Esophagus muscularis mucosa (tissue), 4 donors: ENCODE measurements around the gene SYVN1. TPM values are rescaled to one million over a fixed set of nuclear protein-coding genes. Genes with fewer than 3 reads are reported as not detected.
A peak's percentile ranks its signal among the peaks of the same experiment; 100 is the strongest.

Experiments used
- DNase-seq: peaks from one replicate; pipeline ENCODE4 v3.0.0-alpha.2; 2017; ENCODE audit errors: extremely low spot score
- H3K27ac ChIP-seq, 4 donors: fragments of 200-600 bp; sonication (generic); replicated peaks in 1 of 4; 1 replicate in 3 of 4; 2 replicates in 1 of 4; pipeline ENCODE4 v1.5.1; 2016 to 2019; ENCODE audit warnings: mild to moderate bottlenecking in 1 of 4
- H3K27me3 ChIP-seq, 4 donors: fragments of 200-600 bp; sonication (generic); one replicate each; pipeline versions ENCODE4 v1.5.1 to v1.6.0; 2016 to 2019
- H3K36me3 ChIP-seq, 4 donors: fragments of 200-600 bp; sonication (generic); one replicate each; pipeline ENCODE4 v1.5.1; 2016 to 2019
- H3K4me1 ChIP-seq, 4 donors: fragments of 200-600 bp; sonication (generic); one replicate each; pipeline ENCODE4 v1.5.1; 2016 to 2019
- H3K4me3 ChIP-seq, 4 donors: fragments of 200-600 bp; sonication (generic); 1 replicate in 2 of 4; 2 replicates in 2 of 4; pipeline ENCODE4 v1.5.1; 2016 to 2019; ENCODE audit warnings: mild to moderate bottlenecking in 4 of 4, moderate library complexity in 1 of 4
- H3K9me3 ChIP-seq, 4 donors: fragments of 200-600 bp; sonication (generic); 1 replicate in 3 of 4; 2 replicates in 1 of 4; pipeline ENCODE4 v1.5.1; 2016 to 2019
- CTCF ChIP-seq, 3 experiments: fragments of 200-600 bp in 2 of 3; fragments of 450-650 bp in 1 of 3; sonication (generic) in 2 of 3; IDR thresholded peaks; one replicate each; pipeline ENCODE4 v1.5.1; 2017 to 2019; ENCODE audit warnings: antibody characterized with exemption in 3 of 3, mild to moderate bottlenecking in 2 of 3, moderate library complexity in 1 of 3
- EP300 ChIP-seq: sonication (generic); formaldehyde crosslinking; IDR thresholded peaks from one replicate; pipeline ENCODE4 v1.6.1; 2017; ENCODE audit warnings: antibody characterized with exemption
- POLR2A ChIP-seq: fragments of 450-650 bp; IDR thresholded peaks from one replicate; pipeline ENCODE4 v1.6.1; 2017; ENCODE audit warnings: antibody characterized with exemption, moderate library complexity, mild to moderate bottlenecking, low read depth
- POLR2AphosphoS5 ChIP-seq, 2 donors: sonication (generic); formaldehyde crosslinking; IDR thresholded peaks; one replicate each; pipeline ENCODE4 v1.6.1; 2017; ENCODE audit warnings: antibody characterized with exemption in 2 of 2
- WGBS: methylation state at CpG from one replicate; pipeline ENCODE4 v1.1.5; 2018; 5-methylcytosine and 5-hydroxymethylcytosine counted together
- intact Hi-C: fragments of 100-400 bp; cut with DNase I; formaldehyde crosslinking; loops from one replicate; pipeline ENCODE4 v1.15.1; 2023
- total RNA-seq, 4 donors: library from RNA; depleted of rRNA; stranded (reverse); fragments of >200 nt; gene quantifications; one replicate each; pipeline versions ENCODE4 v1.1.0 to v1.2.1, GENCODE V29; 2016

The SYVN1 gene
- total RNA-seq, 4 donors from 2014 or later: 24.1 to 39.5 (median 27.5) TPM

GRCh38 chr11:65100674-65101350 is 33.5 kb downstream of the SYVN1 start:
- H3K9me3 ChIP-seq: no peaks in the 10 kb centered on the region
- no peak overlapping the region for H3K4me3 ChIP-seq
- H3K27me3 ChIP-seq: no peaks in the 10 kb centered on the region
- no peak overlapping the region for H3K27ac ChIP-seq
- peaks cover 26 to 52% (median 43%) of the 10 kb centered on the region in 4 donors for H3K4me1 ChIP-seq
- no peak for DNase-seq
- intact Hi-C loops: no loop called here
- WGBS: 85% methylated on average over 6 of the region's 6 CpGs
- peaks cover 5 to 47% (median 21%) of the 10 kb centered on the region in 4 donors for H3K36me3 ChIP-seq
- TF ChIP-seq POLR2AphosphoS5 (IDR thresholded peaks at IDR 0.05): no peak
- no peak for TF ChIP-seq POLR2A
- TF ChIP-seq EP300: no peak
- no peak for TF ChIP-seq CTCF (IDR thresholded peaks at IDR 0.05)

GRCh38 chr11:65096926-65097325 is 37.4 kb downstream of the SYVN1 start:
- H3K36me3 ChIP-seq: peaks cover 0 to 27% (median 12%) of the 10 kb centered on the region in 4 donors
- no peaks in the 10 kb centered on the region for H3K27me3 ChIP-seq
- intact Hi-C loops: loop anchor here (1.0 kb wide), 1 partner anchor 13 kb away; the partner anchor contains the start of genes CDCA5 and ZFPL1
- H3K4me1 ChIP-seq: peaks cover 22 to 36% (median 28%) of the 10 kb centered on the region in 4 donors
- H3K4me3 ChIP-seq: peak overlapping the region; percentile 75 to 93 (median 88)
- peak overlapping the region; percentile 85 to 96 (median 90) for H3K27ac ChIP-seq
- no peak for DNase-seq
- no peaks in the 10 kb centered on the region for H3K9me3 ChIP-seq
- TF ChIP-seq POLR2AphosphoS5 (IDR thresholded peaks at IDR 0.05) (no peak), EP300 (no peak), CTCF (IDR thresholded peaks at IDR 0.05) (no peak), POLR2A (no peak)
- WGBS: 89% methylated on average over 2 of the region's 8 CpGs

- intact Hi-C loops: loop anchor here (1.0 kb wide), 1 partner anchor 12 kb away; the partner anchor contains the start of genes CDCA5 and ZFPL1
- Histone ChIP-seq H3K9me3 (no peaks in the 10 kb centered on the region), H3K27ac (peak within 1 kb of the TSS; percentile 85 to 96 (median 90)), H3K4me1 (peaks cover 20 to 31% (median 25%) of the 10 kb centered on the region in 4 donors), H3K27me3 (no peaks in the 10 kb centered on the region), H3K36me3 (peaks cover 0 to 27% (median 12%) of the 10 kb centered on the region in 4 donors), H3K4me3 (peak within 1 kb of the TSS; percentile 75 to 93 (median 88))
- WGBS: 0% methylated on average over 15 of the region's 52 CpGs
- DNase-seq: peak; percentile 97
- TF ChIP-seq EP300 (no peak), POLR2A (peak; percentile 52), CTCF (IDR thresholded peaks at IDR 0.05) (peak in 1 of 3 experiments; percentile 45), POLR2AphosphoS5 (IDR thresholded peaks at IDR 0.05) (peak; percentile 86 to 95)
Observed at GRCh38 chr11:65095974-65096806, 38.1 kb downstream of the SYVN1 start, which contains the start of gene VPS51. VPS51 (plus strand) TSS chr11:65096214; CDS start chr11:65096251, 37 bp downstream.

- WGBS: 74% methylated on average over 22 of the region's 22 CpGs
- Histone ChIP-seq H3K9me3 (no peaks in the 10 kb centered on the region), H3K36me3 (peaks cover 0 to 27% (median 12%) of the 10 kb centered on the region in 4 donors), H3K27me3 (no peaks in the 10 kb centered on the region), H3K4me1 (peaks cover 20 to 25% (median 23%) of the 10 kb centered on the region in 4 donors), H3K4me3 (peak overlapping the region; percentile 75 to 93 (median 88)), H3K27ac (peak overlapping the region; percentile 85 to 96 (median 90))
- intact Hi-C loops: no loop called here
- TF ChIP-seq POLR2AphosphoS5 (IDR thresholded peaks at IDR 0.05) (no peak), CTCF (IDR thresholded peaks at IDR 0.05) (no peak), POLR2A (no peak), EP300 (no peak)
- no peak for DNase-seq
Observed at GRCh38 chr11:65095427-65095826, 38.9 kb downstream of the SYVN1 start.
